Cerebellar cortex (tissue), 1 donor: ENCODE measurements around the gene PLSCR3.

Experiments
- DNase-seq: peaks from one replicate; pipeline ENCODE4 v3.0.0-alpha.2; 2015; ENCODE audit warnings: low spot score

The PLSCR3 gene

DNA sequence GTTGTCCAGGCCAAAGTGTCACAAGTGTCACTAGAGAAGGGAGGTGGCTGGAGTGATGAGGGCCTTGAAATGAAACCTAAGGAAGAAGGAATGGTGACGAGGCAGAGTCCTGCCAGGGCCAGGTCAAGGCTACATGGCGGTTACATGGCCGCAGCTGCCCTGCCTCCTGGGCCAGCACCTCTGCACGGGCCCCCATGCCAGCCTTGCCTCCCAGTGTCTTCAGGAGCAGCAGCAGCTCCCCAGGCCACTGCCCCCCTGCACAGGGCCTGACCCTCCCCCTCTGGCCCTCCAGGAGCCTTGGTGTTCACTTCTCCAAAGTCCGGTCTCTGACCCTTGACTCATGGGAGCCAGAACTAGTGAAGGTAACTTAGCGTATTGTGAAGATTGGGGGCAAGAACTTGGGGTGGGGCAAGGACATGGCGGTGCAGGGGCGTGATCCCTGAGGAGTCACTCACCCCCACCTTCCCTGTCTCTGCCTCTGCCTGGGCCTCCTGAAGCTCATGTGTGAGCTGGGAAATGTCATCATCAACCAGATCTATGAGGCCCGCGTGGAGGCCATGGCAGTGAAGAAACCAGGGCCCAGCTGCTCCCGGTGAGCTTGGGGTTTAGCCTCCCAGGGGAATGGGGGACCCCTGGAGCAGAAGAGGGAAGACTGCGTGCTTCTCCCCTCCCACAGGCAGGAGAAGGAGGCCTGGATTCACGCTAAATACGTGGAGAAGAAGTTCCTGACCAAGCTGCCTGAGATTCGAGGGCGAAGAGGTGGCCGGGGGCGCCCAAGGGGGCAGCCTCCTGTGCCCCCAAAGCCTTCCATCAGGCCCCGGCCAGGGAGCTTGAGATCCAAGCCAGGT lies 46.5 kb downstream of the PLSCR3 start:
- no peak for DNase-seq

DNA sequence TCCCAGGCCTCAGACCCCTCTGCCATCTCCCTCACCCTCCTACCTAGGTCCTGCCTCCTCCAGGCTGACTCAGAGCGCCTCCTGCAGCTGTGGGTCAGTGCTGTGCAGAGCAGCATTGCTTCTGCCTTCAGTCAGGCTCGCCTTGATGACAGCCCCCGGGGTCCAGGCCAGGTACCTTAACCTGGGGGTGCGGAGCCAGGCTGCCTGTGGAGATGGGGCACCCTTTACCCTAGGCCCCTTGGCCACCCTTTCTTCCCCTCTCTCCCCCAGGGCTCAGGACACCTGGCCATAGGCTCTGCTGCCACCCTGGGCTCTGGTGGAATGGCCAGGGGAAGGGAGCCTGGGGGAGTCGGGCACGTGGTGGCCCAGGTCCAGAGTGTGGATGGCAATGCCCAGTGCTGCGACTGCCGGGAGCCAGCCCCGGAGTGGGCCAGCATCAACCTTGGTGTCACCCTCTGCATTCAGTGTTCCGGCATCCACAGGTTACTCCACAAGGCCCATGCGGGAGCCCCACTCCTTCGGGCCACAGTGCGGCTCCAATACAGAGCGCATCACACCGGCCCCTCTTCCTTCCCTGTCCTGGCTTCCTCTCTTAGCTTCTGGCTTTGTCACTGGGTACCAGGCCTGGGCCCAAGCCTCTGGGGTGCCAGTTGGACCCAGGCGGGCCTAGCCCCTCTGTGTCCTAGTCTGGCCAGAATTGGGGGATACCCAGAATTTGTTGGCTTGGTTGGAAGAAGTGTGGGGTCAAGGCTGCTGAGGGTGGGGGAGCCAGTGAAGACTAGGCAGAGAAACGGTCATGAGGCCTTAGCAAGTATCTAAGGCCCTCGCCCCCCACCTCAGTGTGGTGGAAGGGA lies 47.3 kb downstream of the PLSCR3 start:
- no peak for DNase-seq

- DNase-seq: no peak
These were observed 51.1 kb downstream of the PLSCR3 start for GRCh38 chr17:7343250-7343649.

GRCh38 chr17:7341842-7342241 lies 52.5 kb downstream of the PLSCR3 start:
- no peak for DNase-seq

- no peak for DNase-seq
These were observed 54.1 kb downstream of the PLSCR3 start for GRCh38 chr17:7340179-7340578.
